Activated naive CD8-positive, alpha-beta T cell treated with anti-CD3 and anti-CD28 coated beads, Interleukin-2, amount 50 U/mL, for 24 hours (primary cell): ENCODE measurements around the gene SERAC1.
"Not testable (repeated sequence)": the region's sequence is repeated elsewhere in the genome, so short reads cannot be mapped to it uniquely, and the experiment has no call there.

ENCODE experiments used
- ATAC-seq: fragments of 150-1000 bp; cut with Tn5 transposase; one replicate; pipeline ENCODE4 v1.10.0; 2021
- DNase-seq: peaks from one replicate; pipeline ENCODE4 v3.0.0; 2021
- H3K27ac Mint-ChIP-seq: one replicate; pipeline ENCODE4 v1.8.0; 2021; ENCODE audit warnings: mild to moderate bottlenecking, mixed read lengths
- H3K27me3 Mint-ChIP-seq: one replicate; pipeline ENCODE4 v1.8.0; 2021; ENCODE audit warnings: mixed read lengths
- H3K36me3 Mint-ChIP-seq: one replicate; pipeline ENCODE4 v1.8.0; 2021; ENCODE audit warnings: low read depth, mixed read lengths
- H3K4me1 Mint-ChIP-seq: one replicate; pipeline ENCODE4 v1.8.0; 2021; ENCODE audit warnings: mixed read lengths
- H3K4me3 Mint-ChIP-seq: one replicate; pipeline ENCODE4 v1.8.0; 2021; ENCODE audit warnings: mild to moderate bottlenecking, moderate library complexity, mixed read lengths
- H3K9me3 Mint-ChIP-seq: one replicate; pipeline ENCODE4 v1.8.0; 2021; ENCODE audit warnings: mixed read lengths

The SERAC1 gene

GRCh38 chr6:158185729-158186456, 17.8 kb upstream of the SERAC1 start:
- Mint-ChIP-seq H3K27me3 (no peaks in the 10 kb centered on the region), H3K9me3 (peaks cover 4% of the 10 kb centered on the region), H3K4me3 (no peak overlapping the region), H3K4me1 (peaks cover 39% of the 10 kb centered on the region), H3K27ac (no peak overlapping the region), H3K36me3 (peaks cover 53% of the 10 kb centered on the region)
- ATAC-seq (peak; percentile 89), DNase-seq (no peak)

- ATAC-seq = no peak
- Mint-ChIP-seq H3K27ac (no peak overlapping the region), H3K36me3 (peaks cover 61% of the 10 kb centered on the region), H3K9me3 (peaks cover 11% of the 10 kb centered on the region), H3K4me3 (no peak overlapping the region), H3K27me3 (no peaks in the 10 kb centered on the region), H3K4me1 (peaks cover 39% of the 10 kb centered on the region)
- DNase-seq = no peak
Observed at GRCh38 chr6:158184608-158185007, 16.5 kb upstream of the SERAC1 start.

GRCh38 chr6:158183174-158183972, 15.3 kb upstream of the SERAC1 start:
- peaks cover 39% of the 10 kb centered on the region for H3K4me1 Mint-ChIP-seq
- H3K4me3 Mint-ChIP-seq, DNase-seq, H3K27me3 Mint-ChIP-seq, ATAC-seq, H3K27ac Mint-ChIP-seq: not testable (repeated sequence)
- H3K36me3 Mint-ChIP-seq = peaks cover 66% of the 10 kb centered on the region
- H3K9me3 Mint-ChIP-seq = peaks cover 11% of the 10 kb centered on the region

- H3K9me3 Mint-ChIP-seq, H3K27me3 Mint-ChIP-seq, H3K27ac Mint-ChIP-seq, DNase-seq, ATAC-seq, H3K4me3 Mint-ChIP-seq, H3K4me1 Mint-ChIP-seq: not testable (repeated sequence)
- peaks cover 38% of the 10 kb centered on the region for H3K36me3 Mint-ChIP-seq
Observed at GRCh38 chr6:158177712-158178111, 9.7 kb upstream of the SERAC1 start.

- no peaks in the 10 kb centered on the region for H3K9me3 Mint-ChIP-seq
- H3K27ac Mint-ChIP-seq = no peak overlapping the region
- H3K36me3 Mint-ChIP-seq = peaks cover 25% of the 10 kb centered on the region
- no peaks in the 10 kb centered on the region for H3K27me3 Mint-ChIP-seq
- H3K4me1 Mint-ChIP-seq = no peaks in the 10 kb centered on the region
- no peak for DNase-seq
- no peak for ATAC-seq
- H3K4me3 Mint-ChIP-seq = no peak overlapping the region
Observed at GRCh38 chr6:158175111-158175510, 7.0 kb upstream of the SERAC1 start.

- Mint-ChIP-seq H3K4me1 (no peaks in the 10 kb centered on the region), H3K36me3 (peaks cover 20% of the 10 kb centered on the region), H3K27me3 (no peaks in the 10 kb centered on the region), H3K4me3 (no peak overlapping the region), H3K9me3 (no peaks in the 10 kb centered on the region), H3K27ac (no peak overlapping the region)
- no peak for ATAC-seq
- DNase-seq = no peak
Observed at GRCh38 chr6:158174514-158174913, 6.5 kb upstream of the SERAC1 start.

GRCh38 chr6:158174024-158174423, 6.0 kb upstream of the SERAC1 start:
- DNase-seq (no peak), ATAC-seq (no peak)
- Mint-ChIP-seq H3K36me3 (peaks cover 16% of the 10 kb centered on the region), H3K4me1 (no peaks in the 10 kb centered on the region), H3K9me3 (no peaks in the 10 kb centered on the region), H3K27me3 (no peaks in the 10 kb centered on the region), H3K4me3 (no peak overlapping the region), H3K27ac (no peak overlapping the region)

- peaks cover 5% of the 10 kb centered on the region for H3K4me1 Mint-ChIP-seq
Observed at GRCh38 chr6:158172001-158172400, 3.9 kb upstream of the SERAC1 start.

GRCh38 chr6:158170656-158171081, 2.6 kb upstream of the SERAC1 start:
- ATAC-seq = no peak
- Mint-ChIP-seq H3K27ac (no peak overlapping the region), H3K4me3 (no peak overlapping the region), H3K36me3 (peaks cover 12% of the 10 kb centered on the region), H3K4me1 (peaks cover 12% of the 10 kb centered on the region), H3K27me3 (peaks cover 2% of the 10 kb centered on the region), H3K9me3 (no peaks in the 10 kb centered on the region)
- DNase-seq = no peak

More at GRCh38 chr6:158172001-158172400, 3.9 kb upstream of the SERAC1 start:
- no peaks in the 10 kb centered on the region for H3K27me3 Mint-ChIP-seq
- DNase-seq = no peak
- H3K27ac Mint-ChIP-seq = no peak overlapping the region
- no peaks in the 10 kb centered on the region for H3K9me3 Mint-ChIP-seq
- H3K4me3 Mint-ChIP-seq = no peak overlapping the region
- ATAC-seq = no peak
- peaks cover 12% of the 10 kb centered on the region for H3K36me3 Mint-ChIP-seq

- Mint-ChIP-seq H3K4me1 (peaks cover 19% of the 10 kb centered on the region), H3K36me3 (peaks cover 16% of the 10 kb centered on the region)
- not testable (repeated sequence) for H3K4me3 Mint-ChIP-seq, DNase-seq, H3K27ac Mint-ChIP-seq, H3K27me3 Mint-ChIP-seq, ATAC-seq, H3K9me3 Mint-ChIP-seq
Observed at GRCh38 chr6:158169634-158170033, 1.6 kb upstream of the SERAC1 start.

- peaks cover 6% of the 10 kb centered on the region for H3K36me3 Mint-ChIP-seq
- peaks cover 32% of the 10 kb centered on the region for H3K4me1 Mint-ChIP-seq
- H3K4me3 Mint-ChIP-seq = no peak overlapping the region
- no peaks in the 10 kb centered on the region for H3K9me3 Mint-ChIP-seq
- peaks cover 2% of the 10 kb centered on the region for H3K27me3 Mint-ChIP-seq
- DNase-seq (no peak), ATAC-seq (no peak)
- no peak overlapping the region for H3K27ac Mint-ChIP-seq
Observed at GRCh38 chr6:158165919-158166416, 2.1 kb downstream of the SERAC1 start.

GRCh38 chr6:158164579-158165170, 3.4 kb downstream of the SERAC1 start:
- Mint-ChIP-seq H3K4me1 (peaks cover 32% of the 10 kb centered on the region), H3K36me3 (peaks cover 6% of the 10 kb centered on the region), H3K9me3 (no peaks in the 10 kb centered on the region), H3K27ac (no peak overlapping the region), H3K27me3 (peaks cover 2% of the 10 kb centered on the region), H3K4me3 (no peak overlapping the region)
- no peak for ATAC-seq
- no peak for DNase-seq

- ATAC-seq (no peak), DNase-seq (no peak)
- Mint-ChIP-seq H3K4me3 (no peak overlapping the region), H3K27me3 (peaks cover under 1% of the 10 kb centered on the region), H3K36me3 (peaks cover 12% of the 10 kb centered on the region), H3K27ac (no peak overlapping the region), H3K4me1 (peaks cover 24% of the 10 kb centered on the region), H3K9me3 (no peaks in the 10 kb centered on the region)
Observed at GRCh38 chr6:158161566-158162254, 6.4 kb downstream of the SERAC1 start.

GRCh38 chr6:158160932-158161539, 7.0 kb downstream of the SERAC1 start:
- H3K4me1 Mint-ChIP-seq = peaks cover 21% of the 10 kb centered on the region
- H3K27me3 Mint-ChIP-seq = no peaks in the 10 kb centered on the region
- H3K9me3 Mint-ChIP-seq = no peaks in the 10 kb centered on the region
- DNase-seq (no peak), ATAC-seq (no peak)
- H3K36me3 Mint-ChIP-seq = peaks cover 12% of the 10 kb centered on the region
- H3K27ac Mint-ChIP-seq = no peak overlapping the region
- no peak overlapping the region for H3K4me3 Mint-ChIP-seq
